Activated CD8-positive, alpha-beta memory T cell treated with anti-CD3 and anti-CD28 coated beads, Interleukin-2, amount 50 U/mL, for 1 hour (primary cell): ENCODE results near the gene ZNF783.
A peak's percentile ranks its signal among the peaks of the same experiment; 100 is the strongest.

Experiments used
- DNase-seq: peaks from one replicate; pipeline ENCODE4 v3.0.0-alpha.2; 2020; ENCODE audit errors: extremely low read depth

The ZNF783 gene

DNA sequence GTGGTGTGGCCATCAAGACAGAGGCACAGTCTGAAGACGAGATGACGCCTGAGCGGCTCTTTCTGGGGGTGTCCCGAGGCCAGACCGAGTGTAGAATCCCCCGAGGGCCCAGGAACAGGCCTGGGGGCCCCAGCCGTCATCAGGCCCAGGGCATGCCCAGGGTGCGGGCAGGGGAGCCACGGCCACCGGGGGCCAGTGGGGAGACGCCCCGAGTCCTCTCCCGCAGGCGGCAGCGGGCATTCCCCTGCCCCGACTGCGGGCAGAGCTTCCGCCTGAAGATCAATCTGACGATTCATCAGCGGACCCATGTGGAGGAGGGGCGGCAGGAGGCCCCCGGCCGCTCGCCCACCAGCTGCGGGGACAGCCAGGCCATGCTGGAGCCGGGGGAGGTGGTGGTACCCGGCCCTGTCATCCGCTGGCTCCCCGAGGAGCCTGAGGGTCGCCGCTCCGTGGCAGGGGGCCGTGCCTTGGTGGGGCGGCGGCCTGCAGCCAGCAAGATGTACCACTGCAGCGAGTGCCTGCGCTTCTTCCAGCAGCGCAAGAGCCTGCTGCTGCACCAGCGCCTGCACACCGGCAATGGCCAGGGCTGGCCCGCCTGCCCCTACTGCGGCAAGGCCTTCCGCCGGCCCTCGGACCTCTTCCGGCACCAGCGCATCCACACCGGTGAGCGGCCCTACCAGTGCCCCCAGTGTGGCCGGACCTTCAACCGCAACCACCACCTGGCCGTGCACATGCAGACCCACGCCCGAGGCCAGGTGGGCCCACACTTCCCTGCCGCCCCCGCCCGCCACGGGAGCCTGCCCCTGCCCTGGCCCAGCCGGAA, 19.7 kb downstream of the ZNF783 start:
- no peak for DNase-seq

GRCh38 chr7:149282331-149282655, 20.3 kb downstream of the ZNF783 start:
- no peak for DNase-seq

DNA sequence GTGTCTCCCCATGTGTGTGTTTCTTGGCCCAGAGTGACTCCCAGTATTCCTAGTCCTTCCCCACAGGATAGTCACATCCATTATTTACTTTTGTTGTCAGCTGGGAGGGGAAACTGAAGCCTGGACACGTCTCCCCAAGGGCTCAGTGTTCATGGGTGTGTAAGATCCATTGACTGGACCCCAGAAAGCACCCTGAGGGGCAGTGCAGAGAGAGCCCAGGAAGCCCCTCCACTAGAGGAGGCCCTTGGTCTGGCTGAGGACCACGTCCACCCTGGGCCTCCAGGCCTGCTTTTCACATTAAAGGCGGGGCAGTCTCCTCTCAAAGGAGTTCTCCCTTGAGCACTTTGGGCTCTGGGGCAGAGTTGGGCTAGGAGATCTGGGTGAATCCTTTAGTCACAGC, 21.3 kb downstream of the ZNF783 start:
- DNase-seq: no peak

DNA sequence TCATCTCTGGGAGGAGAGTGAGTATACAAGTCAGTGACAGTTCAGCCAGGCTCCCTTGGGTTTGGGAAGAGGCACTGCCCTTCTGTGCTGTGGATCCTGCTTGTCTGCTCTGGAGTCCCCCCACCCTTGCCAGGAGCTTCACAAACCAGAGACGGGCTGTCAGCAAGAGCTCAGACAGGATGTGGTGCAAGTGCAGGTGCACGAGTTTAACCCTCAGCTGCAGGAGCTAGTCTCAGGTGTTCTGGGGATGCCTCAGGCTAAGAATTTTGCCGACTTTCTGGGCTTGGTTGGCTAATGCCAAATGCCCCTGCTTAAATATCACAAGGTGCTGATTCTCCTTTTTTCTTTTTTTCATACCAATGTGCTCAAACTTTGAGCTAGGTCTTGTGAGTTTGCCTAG, 22.3 kb downstream of the ZNF783 start:
- DNase-seq: peak; percentile 19

DNA sequence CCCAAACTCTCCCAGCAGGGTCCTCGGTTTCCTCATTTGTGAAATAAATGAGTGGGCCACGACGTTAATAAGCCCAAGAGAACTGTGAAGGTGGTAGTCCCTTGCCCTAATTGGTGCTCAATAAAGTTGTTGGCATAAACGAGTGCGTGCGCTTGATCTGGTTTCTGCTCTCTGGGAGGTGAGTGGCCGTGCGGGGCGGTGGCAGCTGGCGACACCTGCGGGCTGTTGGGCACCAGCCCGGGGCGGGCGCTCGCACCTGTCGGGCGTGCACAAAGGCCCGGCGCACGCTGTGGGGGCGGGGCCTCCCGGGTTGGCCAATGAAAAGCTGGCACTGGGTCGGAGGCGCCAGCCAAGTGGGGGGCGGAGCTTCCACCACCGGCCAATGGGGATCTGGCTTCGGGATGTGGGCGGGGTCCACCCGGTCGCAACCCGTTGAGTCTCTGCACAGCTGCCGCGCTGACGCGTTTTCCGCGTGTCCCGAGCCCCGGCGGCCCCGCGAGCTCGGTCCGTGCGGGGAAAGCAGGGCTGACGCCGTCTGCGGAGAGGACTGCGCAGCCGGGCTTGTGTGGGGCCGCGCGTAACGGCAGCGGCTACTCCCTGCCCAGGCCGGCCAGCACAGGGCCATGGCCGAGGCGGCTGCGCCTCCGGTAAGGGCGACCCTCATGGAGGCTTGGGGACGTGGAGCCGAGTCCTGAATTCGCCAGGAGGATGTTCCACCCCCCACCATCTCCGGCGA, 23.0 kb downstream of the ZNF783 start:
- DNase-seq: peak; percentile 85

DNA sequence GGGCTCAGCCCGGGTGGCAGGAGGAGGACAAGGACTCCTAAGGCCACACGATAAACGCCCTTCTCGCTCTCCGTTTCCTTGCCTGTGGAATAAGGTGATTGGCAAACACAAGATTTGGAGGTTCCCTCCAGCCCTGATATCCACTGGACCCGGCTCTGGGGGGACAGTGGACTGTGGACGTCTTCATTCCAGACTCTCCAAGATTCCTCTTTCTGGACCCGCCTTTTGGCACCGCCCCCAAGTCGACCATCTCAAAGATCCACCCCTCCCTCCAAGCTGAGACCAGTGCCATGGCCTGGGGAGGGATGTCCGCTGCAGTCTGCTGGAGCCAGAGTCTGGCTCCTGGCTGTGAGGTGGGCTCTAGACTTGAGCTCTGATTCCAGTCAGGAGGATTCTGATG, 23.6 kb downstream of the ZNF783 start:
- no peak for DNase-seq

- DNase-seq: no peak
These were observed 24.9 kb downstream of the ZNF783 start for GRCh38 chr7:149286811-149287400.

DNA sequence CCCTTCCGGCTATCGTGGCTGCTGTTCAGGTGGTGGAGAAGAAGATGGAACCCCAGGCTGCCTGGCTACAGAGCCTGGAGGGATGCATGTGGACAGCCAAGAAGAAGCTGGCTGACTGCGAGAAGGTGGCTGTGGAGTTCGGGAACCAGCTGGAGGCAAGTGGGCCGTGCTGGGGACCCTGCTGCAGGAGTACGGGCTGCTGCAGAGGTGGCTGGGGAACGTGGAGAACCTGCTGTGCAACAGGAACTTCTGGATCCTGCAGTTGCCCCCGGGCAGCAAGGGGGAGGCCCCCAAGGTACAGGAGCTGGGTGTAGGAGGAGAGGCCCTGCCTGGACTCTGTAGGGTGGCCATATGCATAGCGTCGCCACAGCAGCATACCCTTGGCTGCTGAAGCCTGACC, 25.6 kb downstream of the ZNF783 start:
- DNase-seq: no peak

DNA sequence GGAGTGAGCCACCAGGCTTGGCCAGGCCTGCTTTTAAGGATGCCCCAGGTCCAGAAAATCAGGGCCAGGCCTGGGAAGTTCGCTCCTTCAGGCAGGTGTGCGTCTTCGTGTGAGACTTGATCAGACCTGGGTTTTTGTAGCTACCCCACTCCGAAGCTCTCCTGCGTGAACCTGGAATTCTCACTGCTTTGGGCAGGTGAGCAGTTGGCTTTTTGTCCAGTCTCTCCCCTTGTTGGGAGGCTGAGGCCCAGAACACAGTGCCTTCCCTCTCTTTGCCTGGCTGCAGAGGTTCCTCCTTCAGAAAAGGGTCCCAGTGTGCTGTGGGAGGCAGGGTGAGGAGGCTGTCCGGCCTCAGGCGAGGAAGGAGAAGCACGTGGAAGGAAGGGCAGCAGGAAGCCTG, 27.3 kb downstream of the ZNF783 start:
- no peak for DNase-seq

DNA sequence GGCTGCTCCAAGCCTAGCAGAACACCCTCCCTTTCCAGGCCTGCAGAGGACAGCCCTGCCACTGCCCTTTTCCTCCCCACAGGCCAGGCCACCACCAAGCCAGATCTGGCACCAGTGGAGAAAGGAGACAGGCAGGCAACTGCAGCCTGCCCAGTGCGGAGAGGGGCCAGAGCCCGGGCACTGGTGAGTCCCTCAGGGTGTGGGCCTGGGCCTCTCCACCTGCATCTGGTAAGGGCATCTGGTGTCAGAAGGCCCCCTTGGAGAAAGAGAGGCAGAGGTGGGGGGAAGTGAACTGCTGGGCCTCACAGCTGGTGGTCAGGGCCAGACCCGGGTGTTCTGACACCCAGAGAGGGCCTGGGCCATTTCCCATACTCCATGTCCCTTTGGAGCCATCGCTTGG, 27.9 kb downstream of the ZNF783 start:
- DNase-seq: no peak

DNA sequence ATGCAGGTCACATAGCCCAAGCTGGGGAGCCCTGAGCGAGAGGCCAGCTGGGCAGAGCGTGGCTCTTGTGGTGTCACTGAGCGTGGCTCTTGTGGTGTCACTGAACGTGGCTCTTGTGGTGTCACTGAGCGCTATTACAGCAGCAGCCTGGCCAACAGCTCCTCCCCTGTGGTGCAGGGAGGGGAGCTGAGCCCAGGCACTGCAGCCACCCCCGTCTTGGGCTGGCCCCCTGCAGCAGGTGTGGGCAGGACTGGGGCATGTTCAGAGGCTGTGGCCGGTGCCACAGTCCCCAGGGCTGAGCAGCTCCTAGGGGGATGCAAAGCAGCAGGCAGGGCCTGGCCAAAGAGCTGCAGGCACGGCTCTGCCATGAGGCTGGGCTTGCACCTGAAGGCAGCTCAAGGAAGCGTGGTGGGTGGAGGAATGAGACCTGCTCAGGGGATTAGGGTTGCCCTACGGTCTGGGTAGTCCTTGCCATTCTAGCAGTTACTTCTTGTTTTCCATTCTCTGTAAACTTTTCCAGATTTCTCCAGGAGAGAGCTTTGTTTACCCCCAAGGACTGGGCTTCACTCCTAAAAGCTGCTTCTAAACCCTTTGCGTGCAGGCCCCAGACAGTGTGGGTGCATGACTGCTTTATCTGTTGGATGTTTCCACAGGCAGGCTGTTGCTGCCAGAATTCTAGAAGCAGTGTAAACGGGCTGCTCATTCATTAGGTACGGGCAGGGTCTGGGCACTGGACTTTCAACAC, 29.2 kb downstream of the ZNF783 start:
- DNase-seq: no peak

DNA sequence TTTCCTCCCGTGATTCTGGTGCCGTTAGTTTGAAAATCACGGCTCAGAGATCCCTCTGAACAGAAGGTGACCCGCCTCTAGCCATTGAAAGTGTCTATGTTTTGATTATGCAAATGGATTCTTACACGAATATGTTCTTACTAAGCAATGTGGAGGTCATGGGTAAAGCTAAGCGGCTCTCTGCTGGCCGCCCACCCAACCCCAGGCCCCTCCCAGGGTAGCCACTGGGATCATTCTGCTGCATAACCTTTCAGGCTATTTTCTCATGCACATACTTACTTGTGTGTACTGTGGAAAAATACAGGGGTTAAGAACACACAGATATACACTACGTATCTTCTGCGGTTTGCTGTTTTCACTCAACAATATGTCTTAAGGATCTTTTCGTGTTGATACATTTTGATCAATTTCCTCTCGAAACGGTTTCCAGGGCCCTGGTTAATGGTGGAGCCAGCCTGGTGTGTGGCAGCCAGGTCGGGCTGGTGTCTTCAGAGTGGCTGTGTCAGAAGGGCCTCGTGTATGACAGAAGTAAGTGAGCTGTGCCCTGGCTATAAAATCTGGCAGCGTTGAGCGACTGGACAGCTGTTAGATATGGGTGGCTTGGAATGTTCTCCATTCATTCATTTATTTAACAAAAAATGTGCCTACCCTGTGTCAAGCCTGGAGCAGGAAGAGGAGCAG, 29.9 kb downstream of the ZNF783 start:
- no peak for DNase-seq

- no peak for DNase-seq
These were observed 30.4 kb downstream of the ZNF783 start for GRCh38 chr7:149292462-149292823.

GRCh38 chr7:149293338-149293737, 31.3 kb downstream of the ZNF783 start:
- DNase-seq: no peak

DNA sequence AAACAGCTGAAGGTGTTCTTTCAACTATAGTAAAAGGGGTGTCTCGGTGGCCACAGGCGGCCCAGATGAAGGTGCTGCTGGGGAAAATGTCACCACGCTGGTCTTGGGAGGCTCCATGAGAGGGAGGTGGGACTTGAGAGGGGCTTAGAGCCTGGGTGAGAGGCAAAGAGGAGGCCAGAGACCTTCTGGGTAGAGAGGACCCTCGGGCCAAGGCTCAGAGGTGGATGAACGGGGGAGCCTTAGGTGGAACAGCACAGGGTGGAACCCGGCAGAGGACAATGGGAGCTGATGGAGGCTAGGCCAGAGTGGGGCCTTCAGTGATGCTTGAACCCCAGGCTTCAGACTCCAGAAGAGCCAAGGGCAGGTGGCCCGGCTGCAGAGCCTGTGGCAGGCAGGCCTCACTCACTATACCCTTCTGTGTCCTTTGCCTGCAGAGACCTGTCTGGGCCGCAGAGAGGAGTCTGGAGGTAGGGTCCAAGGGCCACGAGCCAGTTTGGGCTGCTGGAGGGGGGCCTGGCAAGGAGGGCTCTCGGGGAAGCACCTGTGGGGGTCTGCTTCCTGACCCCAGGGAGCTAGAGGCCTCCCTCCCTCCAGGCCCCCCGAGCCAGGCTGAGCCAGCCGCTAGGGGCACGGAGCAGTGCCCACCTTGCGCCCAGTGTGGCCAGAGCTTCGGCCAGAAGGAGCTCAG, 32.1 kb downstream of the ZNF783 start:
- DNase-seq: no peak

GRCh38 chr7:149294634-149295480, 32.9 kb downstream of the ZNF783 start:
- DNase-seq: no peak

DNA sequence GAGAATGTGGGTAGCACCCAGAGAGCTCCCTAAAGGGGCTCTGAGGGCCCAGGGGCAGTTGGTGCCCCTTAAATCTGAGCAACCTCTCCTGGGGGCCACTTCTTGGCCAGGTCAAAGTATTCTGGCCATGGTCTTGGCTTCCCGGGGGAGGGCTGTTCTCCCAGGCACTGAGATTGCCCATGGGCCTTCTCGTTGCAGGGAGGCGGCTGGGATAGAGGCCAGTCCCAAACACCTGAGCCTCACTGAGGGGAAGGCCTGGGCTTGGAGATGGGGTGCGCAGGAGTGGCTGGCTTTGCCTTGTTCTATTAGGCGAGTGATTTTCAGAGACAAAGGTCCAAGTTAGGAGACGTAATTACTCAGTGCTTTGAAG, 33.5 kb downstream of the ZNF783 start:
- no peak for DNase-seq

GRCh38 chr7:149296368-149296767, 34.4 kb downstream of the ZNF783 start:
- no peak for DNase-seq

DNA sequence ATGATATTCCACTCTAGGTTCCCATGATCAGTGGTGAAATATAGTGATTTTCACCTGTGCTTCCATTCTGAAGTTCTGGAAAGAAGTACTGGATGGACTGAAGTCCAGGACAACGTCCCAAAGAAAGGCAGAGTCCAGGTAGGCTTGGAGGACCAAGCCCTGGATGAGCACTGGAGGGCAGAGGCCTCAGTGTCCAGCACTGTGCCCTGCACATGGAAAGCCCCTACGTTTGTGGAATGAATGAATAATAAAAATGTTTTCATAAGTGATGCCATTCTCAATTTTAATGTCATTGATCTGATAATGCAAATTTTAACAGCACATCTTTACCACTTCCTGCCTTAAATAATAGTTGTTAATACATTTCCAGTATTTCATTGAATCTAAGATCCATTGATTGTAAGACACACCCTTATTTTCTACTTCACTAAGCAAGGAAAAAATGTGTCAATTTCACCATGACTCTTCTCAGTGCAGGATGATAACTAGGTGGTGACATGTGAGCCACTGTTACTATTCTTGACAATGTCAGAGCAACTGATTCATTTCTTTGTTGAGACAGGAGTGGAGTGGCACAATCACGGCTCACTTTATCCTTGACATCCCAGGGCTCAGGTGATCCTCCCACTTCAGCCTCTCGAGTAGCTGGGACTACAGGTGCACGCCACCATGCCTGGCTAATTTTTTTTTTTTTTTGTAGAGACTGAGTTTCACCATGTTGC, 35.2 kb downstream of the ZNF783 start:
- DNase-seq: no peak
